DOHH2 (cell line): Measurements from ENCODE around the gene PAGR1.
"Not testable (repeated sequence)": the region's sequence is repeated elsewhere in the genome, so short reads cannot be mapped to it uniquely, and the experiment has no call there.

ENCODE experiments used
- H3F3A ChIP-seq: fragments of 200-600 bp; sonication (generic), shearing (Covaris generic); 2 replicates; pipeline ENCODE4 v1.6.0; 2016; ENCODE audit warnings: antibody characterized with exemption, mild to moderate bottlenecking; ENCODE audit not compliant: control insufficient read depth, insufficient read depth
- H3K27ac ChIP-seq: fragments of 200-600 bp; sonication (generic); 2 replicates; pipeline ENCODE4 v1.5.1; 2014; ENCODE audit warnings: low read depth, mild to moderate bottlenecking, low read length, moderate library complexity
- H3K27me3 ChIP-seq: fragments of 200-600 bp; sonication (generic); 2 replicates; pipeline ENCODE4 v1.6.1; 2014; ENCODE audit warnings: mild to moderate bottlenecking, low read length, mixed read lengths; ENCODE audit not compliant: control insufficient read depth
- H3K36me3 ChIP-seq: fragments of 200-600 bp; sonication (generic); 2 replicates; pipeline ENCODE4 v1.6.1; 2014; ENCODE audit warnings: mild to moderate bottlenecking, low read length, moderate library complexity, mixed read lengths; ENCODE audit not compliant: control insufficient read depth
- H3K4me1 ChIP-seq: fragments of 200-600 bp; sonication (generic); 2 replicates; pipeline ENCODE4 v1.6.1; 2014; ENCODE audit warnings: mild to moderate bottlenecking, low read length, mixed read lengths; ENCODE audit not compliant: control insufficient read depth
- H3K4me2 ChIP-seq: fragments of 200-600 bp; sonication (generic); 2 replicates; pipeline ENCODE4 v1.6.0; 2014; ENCODE audit warnings: mild to moderate bottlenecking, low read length, moderate library complexity
- H3K4me3 ChIP-seq: fragments of 200-600 bp; sonication (generic); 2 replicates; pipeline ENCODE4 v1.5.1; 2014; ENCODE audit warnings: mild to moderate bottlenecking, low read length, mixed read lengths
- H3K79me2 ChIP-seq: fragments of 200-600 bp; sonication (generic); 2 replicates; pipeline ENCODE4 v1.6.1; 2014; ENCODE audit warnings: mild to moderate bottlenecking, low read length, mixed read lengths; ENCODE audit not compliant: control insufficient read depth
- H3K9me2 ChIP-seq: fragments of 200-600 bp; sonication (generic); replicated peaks from 2 replicates; pipeline ENCODE4 v1.6.1; 2014; ENCODE audit warnings: mild to moderate bottlenecking, low read length, mixed read lengths; ENCODE audit not compliant: control insufficient read depth
- H3K9me3 ChIP-seq: fragments of 200-600 bp; sonication (generic); 2 replicates; pipeline ENCODE4 v1.6.1; 2014; ENCODE audit warnings: antibody characterized with exemption, low read length, mixed read lengths; ENCODE audit not compliant: control insufficient read depth, insufficient read depth
- H4K20me1 ChIP-seq: fragments of 200-600 bp; sonication (generic); 2 replicates; pipeline ENCODE4 v1.6.0; 2014; ENCODE audit warnings: low read depth, mild to moderate bottlenecking, antibody characterized with exemption, low read length, moderate library complexity; ENCODE audit not compliant: control insufficient read depth, insufficient read depth
- EZH2phosphoT487 ChIP-seq: fragments of 200-600 bp; sonication (generic); IDR thresholded peaks from 2 replicates; pipeline ENCODE4 v1.6.1; 2017; ENCODE audit warnings: borderline replicate concordance, mild to moderate bottlenecking, antibody characterized with exemption, low read length, moderate library complexity, mixed read lengths
- TF ChIP-seq, protein P1 (sequence below): fragments of 200-600 bp; sonication (generic); IDR thresholded peaks from one replicate; pipeline ENCODE4 v1.5.1; 2014; ENCODE audit warnings: antibody characterized with exemption, mild to moderate bottlenecking, low read depth, low read length; ENCODE audit not compliant: poor library complexity, severe bottlenecking

The PAGR1 gene

DNA sequence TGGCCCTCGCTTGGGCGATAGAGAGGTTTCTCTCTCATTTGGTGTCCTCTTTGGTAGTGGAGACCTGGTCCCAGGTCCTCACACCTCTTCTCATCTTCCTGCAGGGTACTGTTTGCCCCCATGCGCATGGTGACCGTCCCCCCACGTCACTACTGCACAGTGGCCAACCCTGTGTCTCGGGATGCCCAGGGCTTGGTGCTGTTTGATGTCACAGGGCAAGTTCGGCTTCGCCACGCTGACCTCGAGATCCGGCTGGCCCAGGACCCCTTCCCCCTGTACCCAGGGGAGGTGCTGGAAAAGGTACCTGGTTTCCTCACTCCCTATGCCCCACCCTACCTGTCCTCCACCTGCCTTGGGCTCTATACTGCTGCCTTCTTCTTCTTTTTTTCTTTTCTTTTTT is 14.8 kb downstream of the PAGR1 start:
- H3K4me2 ChIP-seq, result no peak overlapping the region
- no peaks in the 10 kb centered on the region for H3F3A ChIP-seq
- peaks cover 13% of the 10 kb centered on the region; the same call in 1 of the 2 replicates for H3K27me3 ChIP-seq
- TF ChIP-seq, protein P1, sequence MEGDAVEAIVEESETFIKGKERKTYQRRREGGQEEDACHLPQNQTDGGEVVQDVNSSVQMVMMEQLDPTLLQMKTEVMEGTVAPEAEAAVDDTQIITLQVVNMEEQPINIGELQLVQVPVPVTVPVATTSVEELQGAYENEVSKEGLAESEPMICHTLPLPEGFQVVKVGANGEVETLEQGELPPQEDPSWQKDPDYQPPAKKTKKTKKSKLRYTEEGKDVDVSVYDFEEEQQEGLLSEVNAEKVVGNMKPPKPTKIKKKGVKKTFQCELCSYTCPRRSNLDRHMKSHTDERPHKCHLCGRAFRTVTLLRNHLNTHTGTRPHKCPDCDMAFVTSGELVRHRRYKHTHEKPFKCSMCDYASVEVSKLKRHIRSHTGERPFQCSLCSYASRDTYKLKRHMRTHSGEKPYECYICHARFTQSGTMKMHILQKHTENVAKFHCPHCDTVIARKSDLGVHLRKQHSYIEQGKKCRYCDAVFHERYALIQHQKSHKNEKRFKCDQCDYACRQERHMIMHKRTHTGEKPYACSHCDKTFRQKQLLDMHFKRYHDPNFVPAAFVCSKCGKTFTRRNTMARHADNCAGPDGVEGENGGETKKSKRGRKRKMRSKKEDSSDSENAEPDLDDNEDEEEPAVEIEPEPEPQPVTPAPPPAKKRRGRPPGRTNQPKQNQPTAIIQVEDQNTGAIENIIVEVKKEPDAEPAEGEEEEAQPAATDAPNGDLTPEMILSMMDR, result no peak
- TF ChIP-seq EZH2phosphoT487, result no peak
- H3K79me2 ChIP-seq, result no peaks in the 10 kb centered on the region
- no peaks in the 10 kb centered on the region for H3K36me3 ChIP-seq
- no peaks in the 10 kb centered on the region for H4K20me1 ChIP-seq
- no peaks in the 10 kb centered on the region for H3K9me3 ChIP-seq
- H3K27ac ChIP-seq, result no peak overlapping the region
- no peaks in the 10 kb centered on the region for H3K9me2 ChIP-seq
- H3K4me1 ChIP-seq, result no peaks in the 10 kb centered on the region
- H3K4me3 ChIP-seq, result no peak overlapping the region

DNA sequence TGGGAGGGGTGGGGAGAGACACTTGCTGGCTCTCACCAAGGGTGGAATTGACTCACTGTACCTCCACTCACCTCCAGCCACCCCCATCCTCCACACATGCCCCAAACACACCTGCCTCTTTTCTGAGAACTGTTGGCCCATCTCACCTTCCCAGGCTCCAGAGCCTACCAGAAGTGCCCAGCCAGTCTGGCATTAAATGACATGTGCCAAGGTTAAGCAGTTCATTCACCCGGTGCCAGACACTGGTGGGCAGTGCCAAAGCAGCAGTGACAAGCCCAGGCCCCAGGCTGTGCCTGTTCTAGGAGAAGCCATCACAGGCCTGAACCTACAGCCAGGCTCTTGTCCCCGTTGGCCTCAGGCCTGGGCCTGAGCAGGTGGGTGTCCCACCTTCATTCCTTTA is 15.5 kb downstream of the PAGR1 start:
- Histone ChIP-seq H3F3A (no peaks in the 10 kb centered on the region), H3K79me2 (no peaks in the 10 kb centered on the region), H3K27me3 (peaks cover 9% of the 10 kb centered on the region; the same call in 1 of the 2 replicates), H3K9me3 (no peaks in the 10 kb centered on the region), H3K4me2 (no peak overlapping the region), H3K4me3 (no peak overlapping the region), H3K4me1 (no peaks in the 10 kb centered on the region), H3K27ac (no peak overlapping the region), H3K36me3 (no peaks in the 10 kb centered on the region), H4K20me1 (no peaks in the 10 kb centered on the region), H3K9me2 (no peaks in the 10 kb centered on the region)
- TF ChIP-seq, protein P1, result no peak
- TF ChIP-seq EZH2phosphoT487, result no peak

GRCh38 chr16:29833219-29833618 is 17.3 kb downstream of the PAGR1 start:
- H3K36me3 ChIP-seq, H3K4me3 ChIP-seq, H3F3A ChIP-seq, H3K4me2 ChIP-seq, H4K20me1 ChIP-seq, H3K9me3 ChIP-seq, H3K4me1 ChIP-seq, H3K27me3 ChIP-seq, H3K79me2 ChIP-seq, H3K27ac ChIP-seq, H3K9me2 ChIP-seq: not testable (repeated sequence)

DNA sequence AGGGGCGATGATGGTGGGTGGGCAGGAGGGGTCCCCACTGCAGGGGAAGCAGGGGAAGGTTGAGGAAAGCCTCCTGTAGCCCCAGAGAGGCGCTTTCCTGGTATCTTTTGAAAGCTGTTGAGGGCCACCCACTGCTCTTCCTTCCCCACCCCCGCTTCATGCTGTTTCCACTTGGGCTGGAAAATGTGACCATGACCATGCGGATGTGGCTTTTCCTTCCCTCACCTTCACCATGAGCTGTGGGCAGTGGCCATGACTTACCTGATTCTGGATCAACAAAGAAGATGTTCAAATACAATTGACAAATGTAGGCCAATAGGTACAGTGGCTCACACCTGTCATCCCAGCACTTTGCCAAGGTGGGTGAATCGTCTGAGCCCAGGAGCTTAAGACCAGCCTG is 18.1 kb downstream of the PAGR1 start:
- H3K4me3 ChIP-seq, result no peak overlapping the region
- no peaks in the 10 kb centered on the region for H3K4me1 ChIP-seq
- no peaks in the 10 kb centered on the region for H3K79me2 ChIP-seq
- peaks cover 5% of the 10 kb centered on the region; the same call in 1 of the 2 replicates for H3K27me3 ChIP-seq
- TF ChIP-seq EZH2phosphoT487, result no peak
- TF ChIP-seq, protein P1, result no peak
- H3K27ac ChIP-seq, result no peak overlapping the region
- H3K36me3 ChIP-seq, result no peaks in the 10 kb centered on the region
- no peaks in the 10 kb centered on the region for H4K20me1 ChIP-seq
- no peaks in the 10 kb centered on the region for H3F3A ChIP-seq
- H3K4me2 ChIP-seq, result no peak overlapping the region
- H3K9me2 ChIP-seq, result no peaks in the 10 kb centered on the region
- H3K9me3 ChIP-seq, result no peaks in the 10 kb centered on the region
